HepG2 (cell line): ENCODE data around the gene GPN2.

ENCODE experiments used
- BHLHE40 ChIP-seq: IDR thresholded peaks from 2 replicates; pipeline ENCODE4 v1.6.1; 2011; ENCODE audit warnings: low read length, improper control_type of control experiment
- CBX2 ChIP-seq, 2 experiments: fragments of 200-600 bp in 1 of 2; sonication (generic); formaldehyde crosslinking in 1 of 2; IDR thresholded peaks; 2 replicates each; pipeline versions ENCODE4 v1.7.0 to v1.8.1; 2018 to 2022; ENCODE audit warnings: low read depth in 2 of 2, low read length in 1 of 2, mild to moderate bottlenecking in 1 of 2, missing genetic modification reagents in 1 of 2
- CHD2 ChIP-seq: IDR thresholded peaks from 2 replicates; pipeline ENCODE4 v1.6.1; 2011; ENCODE audit warnings: low read depth, low read length, improper control_type of control experiment
- HOXA7 ChIP-seq: sonication (generic); formaldehyde crosslinking; IDR thresholded peaks from 2 replicates; pipeline ENCODE4 v1.8.1; 2022; ENCODE audit warnings: mild to moderate bottlenecking, missing genetic modification reagents, moderate library complexity
- MLX ChIP-seq: IDR thresholded peaks from 2 replicates; pipeline ENCODE4 v1.6.1; 2016
- NPAS2 ChIP-seq: sonication (generic); formaldehyde crosslinking; IDR thresholded peaks from 2 replicates; pipeline ENCODE4 v1.8.0; 2022; ENCODE audit warnings: mild to moderate bottlenecking, missing genetic modification reagents, borderline replicate concordance
- POLR2G ChIP-seq: fragments of 200-400 bp; formaldehyde crosslinking; IDR thresholded peaks from 2 replicates; pipeline ENCODE4 v1.6.1; 2018; ENCODE audit warnings: mild to moderate bottlenecking, low read depth, low read length, moderate library complexity
- STAT6 ChIP-seq: sonication (generic); formaldehyde crosslinking; IDR thresholded peaks from 2 replicates; pipeline ENCODE4 v1.4.0; 2020; ENCODE audit warnings: missing genetic modification reagents, mild to moderate bottlenecking, borderline replicate concordance
- ZNF446 ChIP-seq: sonication (generic); formaldehyde crosslinking; IDR thresholded peaks from 2 replicates; pipeline ENCODE4 v1.5.0; 2020; ENCODE audit warnings: mild to moderate bottlenecking, missing genetic modification reagents
- ZNF589 ChIP-seq: sonication (generic); formaldehyde crosslinking; conservative IDR thresholded peaks from 2 replicates; pipeline ENCODE4 v1.8.0; 2022; ENCODE audit warnings: mild to moderate bottlenecking, moderate library complexity, missing genetic modification reagents
- ZNF772 ChIP-seq: sonication (generic); formaldehyde crosslinking; IDR thresholded peaks from 2 replicates; pipeline ENCODE4 v1.5.0; 2020; ENCODE audit warnings: mild to moderate bottlenecking, missing genetic modification reagents
- TF ChIP-seq, protein P1 (sequence below): sonication (generic); formaldehyde crosslinking; IDR thresholded peaks from 2 replicates; pipeline ENCODE4 v1.4.0; 2020; ENCODE audit warnings: missing genetic modification reagents

GRCh38 chr1:26856604-26857469 is 33.2 kb downstream of the GPN2 start:
- TF ChIP-seq ZNF446 (CRISPR knock-in tag): no peak
- TF ChIP-seq STAT6: no peak
- no peak for TF ChIP-seq NPAS2 (CRISPR knock-in tag)
- TF ChIP-seq POLR2G: no peak
- TF ChIP-seq, protein P1, sequence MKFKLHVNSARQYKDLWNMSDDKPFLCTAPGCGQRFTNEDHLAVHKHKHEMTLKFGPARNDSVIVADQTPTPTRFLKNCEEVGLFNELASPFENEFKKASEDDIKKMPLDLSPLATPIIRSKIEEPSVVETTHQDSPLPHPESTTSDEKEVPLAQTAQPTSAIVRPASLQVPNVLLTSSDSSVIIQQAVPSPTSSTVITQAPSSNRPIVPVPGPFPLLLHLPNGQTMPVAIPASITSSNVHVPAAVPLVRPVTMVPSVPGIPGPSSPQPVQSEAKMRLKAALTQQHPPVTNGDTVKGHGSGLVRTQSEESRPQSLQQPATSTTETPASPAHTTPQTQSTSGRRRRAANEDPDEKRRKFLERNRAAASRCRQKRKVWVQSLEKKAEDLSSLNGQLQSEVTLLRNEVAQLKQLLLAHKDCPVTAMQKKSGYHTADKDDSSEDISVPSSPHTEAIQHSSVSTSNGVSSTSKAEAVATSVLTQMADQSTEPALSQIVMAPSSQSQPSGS: no peak
- no peak for TF ChIP-seq BHLHE40
- TF ChIP-seq CBX2 (IDR thresholded peaks at IDR 0.05; ENCODE audit: low read depth, low read length): no peak
- TF ChIP-seq CBX2 (CRISPR knock-in tag; IDR thresholded peaks at IDR 0.05; ENCODE audit: low read depth): no peak
- no peak for TF ChIP-seq ZNF589
- no peak for TF ChIP-seq MLX (CRISPR knock-in tag)
- TF ChIP-seq HOXA7 (CRISPR knock-in tag): no peak
- no peak for TF ChIP-seq ZNF772 (CRISPR knock-in tag)
- TF ChIP-seq CHD2: no peak
